Measurements from ENCODE around the gene PIGN.

The PIGN gene, protein sequence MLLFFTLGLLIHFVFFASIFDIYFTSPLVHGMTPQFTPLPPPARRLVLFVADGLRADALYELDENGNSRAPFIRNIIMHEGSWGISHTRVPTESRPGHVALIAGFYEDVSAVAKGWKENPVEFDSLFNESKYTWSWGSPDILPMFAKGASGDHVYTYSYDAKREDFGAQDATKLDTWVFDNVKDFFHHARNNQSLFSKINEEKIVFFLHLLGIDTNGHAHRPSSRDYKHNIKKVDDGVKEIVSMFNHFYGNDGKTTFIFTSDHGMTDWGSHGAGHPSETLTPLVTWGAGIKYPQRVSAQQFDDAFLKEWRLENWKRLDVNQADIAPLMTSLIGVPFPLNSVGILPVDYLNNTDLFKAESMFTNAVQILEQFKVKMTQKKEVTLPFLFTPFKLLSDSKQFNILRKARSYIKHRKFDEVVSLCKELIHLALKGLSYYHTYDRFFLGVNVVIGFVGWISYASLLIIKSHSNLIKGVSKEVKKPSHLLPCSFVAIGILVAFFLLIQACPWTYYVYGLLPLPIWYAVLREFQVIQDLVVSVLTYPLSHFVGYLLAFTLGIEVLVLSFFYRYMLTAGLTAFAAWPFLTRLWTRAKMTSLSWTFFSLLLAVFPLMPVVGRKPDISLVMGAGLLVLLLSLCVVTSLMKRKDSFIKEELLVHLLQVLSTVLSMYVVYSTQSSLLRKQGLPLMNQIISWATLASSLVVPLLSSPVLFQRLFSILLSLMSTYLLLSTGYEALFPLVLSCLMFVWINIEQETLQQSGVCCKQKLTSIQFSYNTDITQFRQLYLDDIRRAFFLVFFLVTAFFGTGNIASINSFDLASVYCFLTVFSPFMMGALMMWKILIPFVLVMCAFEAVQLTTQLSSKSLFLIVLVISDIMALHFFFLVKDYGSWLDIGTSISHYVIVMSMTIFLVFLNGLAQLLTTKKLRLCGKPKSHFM

DNA sequence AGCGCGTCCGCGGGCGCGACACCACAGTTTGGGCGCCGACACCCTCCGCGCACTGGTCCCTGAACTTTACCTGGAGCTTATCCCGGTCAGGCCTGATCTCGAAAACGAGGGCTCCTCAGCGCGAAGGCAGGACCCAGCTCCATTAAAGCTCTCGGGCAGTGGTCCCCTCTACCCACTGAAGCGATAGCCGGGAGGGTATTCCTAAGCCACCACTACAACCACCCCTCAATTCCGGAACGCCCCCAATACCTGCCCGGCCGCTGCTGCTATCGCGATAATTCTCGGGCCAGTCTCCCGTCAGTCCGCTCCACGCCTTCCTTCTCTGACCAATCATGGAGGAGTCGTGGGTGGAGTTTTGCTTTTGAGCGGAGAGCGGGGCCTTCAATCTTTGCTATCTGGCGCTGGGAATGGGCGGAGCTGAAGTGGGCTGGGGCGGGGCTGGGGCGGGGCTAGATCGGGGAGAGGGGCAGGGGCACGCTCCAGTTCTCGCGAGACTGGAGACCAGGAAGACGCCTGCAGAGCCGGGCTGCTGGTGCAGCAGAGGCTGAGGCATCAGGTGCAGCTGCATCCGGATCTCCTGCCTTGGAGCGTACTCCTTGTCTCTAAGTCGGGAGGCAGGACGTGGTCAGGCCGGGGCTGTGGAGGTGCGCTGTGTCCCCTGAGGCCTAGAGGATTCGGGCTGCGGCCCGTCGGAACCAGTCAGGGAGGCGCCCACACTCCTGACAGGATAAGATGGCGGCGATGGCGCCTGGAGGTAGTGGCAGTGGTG, at the start of gene PIGN, which contains the start of gene RELCH:
TSS of gene PIGN (minus strand) at position 283 of the 769 bp plus-strand sequence. CDS start 25,703 bp downstream, outside the sequence.
TSS of gene RELCH (plus strand) at position 482 of the 769 bp plus-strand sequence. CDS start at position 733, 251 bp downstream.
- DNase-seq, result peak; percentile 99

DNA sequence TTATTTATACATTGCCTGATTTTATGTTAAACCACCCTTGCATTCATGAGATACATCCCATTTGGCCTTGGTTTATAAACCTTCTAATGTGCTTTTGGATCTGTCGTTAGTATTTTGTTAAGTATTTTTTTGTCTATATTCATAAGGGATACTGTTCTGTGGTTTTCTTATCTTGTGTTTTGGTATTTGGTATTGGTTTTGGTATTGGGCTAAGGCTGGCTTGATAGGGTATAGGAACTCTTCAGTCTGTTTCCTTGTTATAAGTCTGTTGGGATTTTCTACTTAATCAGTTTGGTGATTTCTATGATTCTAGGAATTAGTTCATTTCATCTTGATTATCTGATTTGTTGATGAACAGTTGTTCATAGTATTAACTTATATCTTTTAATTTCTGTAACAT, 49.4 kb upstream of the PIGN start:
- DNase-seq, result peak; percentile 5

DNA sequence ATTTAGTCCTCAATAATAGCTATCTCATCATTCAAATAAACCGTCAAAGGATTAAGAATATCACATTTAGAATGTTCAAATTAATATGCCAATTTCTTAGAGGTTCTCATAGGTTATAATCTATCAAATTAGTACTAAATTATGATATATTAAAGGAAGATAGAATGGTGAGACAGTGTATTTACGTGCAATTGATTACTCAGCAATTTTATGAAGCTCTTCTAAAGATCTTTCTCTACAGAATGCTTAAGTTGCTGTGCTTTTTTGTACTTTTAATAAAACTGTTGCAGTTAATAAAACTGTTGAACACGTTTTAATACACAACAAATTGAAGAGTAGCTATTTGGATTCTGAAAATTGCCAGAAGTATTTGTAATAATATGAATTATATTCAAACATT, 39.2 kb upstream of the PIGN start:
- DNase-seq, result no peak

DNA sequence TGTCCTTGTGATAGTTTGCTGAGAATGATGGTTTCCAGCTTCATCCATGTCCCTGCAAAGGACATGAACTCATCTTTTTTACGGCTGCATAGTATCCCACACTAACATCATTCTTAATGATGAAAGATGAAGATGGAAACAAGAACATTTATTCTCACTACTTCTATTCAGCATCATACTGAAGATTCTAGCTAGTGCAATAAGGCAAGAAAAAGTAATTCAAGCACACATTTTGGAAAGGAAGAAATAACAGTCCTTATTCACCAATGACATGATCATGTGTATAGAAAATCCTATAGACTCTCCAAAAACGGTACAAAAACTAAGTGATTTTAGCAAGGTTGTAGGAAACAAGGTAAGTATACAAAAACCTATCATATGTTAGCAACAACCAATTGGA, 37.4 kb upstream of the PIGN start:
- no peak for DNase-seq

DNA sequence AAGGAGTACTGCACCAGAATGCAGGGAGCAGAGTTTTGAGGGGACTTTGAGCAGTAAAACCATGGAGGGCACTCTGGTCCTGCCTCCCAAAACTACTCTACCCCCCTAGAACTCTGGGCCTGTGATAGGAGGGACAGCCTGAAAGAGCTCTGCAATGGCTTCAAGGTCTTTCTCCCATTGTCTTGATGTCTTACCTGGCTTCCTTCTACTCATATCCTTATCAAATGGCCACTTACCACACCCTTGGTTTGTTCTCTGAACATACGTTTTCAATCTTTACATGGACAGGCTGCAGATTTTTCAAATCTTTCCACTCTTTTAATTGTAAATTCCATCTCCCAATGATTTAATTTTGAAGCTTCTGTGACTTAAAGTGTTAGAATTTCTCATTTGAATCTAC, 27.9 kb upstream of the PIGN start:
- no peak for DNase-seq

DNA sequence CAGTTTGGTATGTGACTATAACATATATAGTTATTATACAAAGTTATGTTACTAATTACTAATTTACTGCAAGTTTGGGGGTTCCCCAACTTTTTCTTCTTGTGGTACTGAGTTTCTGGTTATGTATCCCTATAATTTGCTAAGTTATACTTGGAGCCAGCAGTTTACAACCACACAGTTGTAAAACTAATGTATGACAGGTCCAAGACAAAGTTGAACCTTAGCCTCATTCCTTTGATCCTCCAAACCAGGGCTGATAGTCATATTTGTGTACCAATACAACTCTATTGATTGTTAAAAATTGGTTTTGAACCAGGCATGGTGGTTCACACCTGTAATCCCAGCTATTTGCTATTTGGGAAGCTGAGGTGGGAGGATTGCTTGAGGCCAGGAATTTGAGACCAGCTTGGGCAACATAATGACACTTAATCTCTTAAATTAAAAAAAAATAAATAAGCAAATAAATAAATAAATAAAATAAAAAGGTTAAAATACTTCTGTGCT, 24.5 kb upstream of the PIGN start:
- DNase-seq, result no peak

DNA sequence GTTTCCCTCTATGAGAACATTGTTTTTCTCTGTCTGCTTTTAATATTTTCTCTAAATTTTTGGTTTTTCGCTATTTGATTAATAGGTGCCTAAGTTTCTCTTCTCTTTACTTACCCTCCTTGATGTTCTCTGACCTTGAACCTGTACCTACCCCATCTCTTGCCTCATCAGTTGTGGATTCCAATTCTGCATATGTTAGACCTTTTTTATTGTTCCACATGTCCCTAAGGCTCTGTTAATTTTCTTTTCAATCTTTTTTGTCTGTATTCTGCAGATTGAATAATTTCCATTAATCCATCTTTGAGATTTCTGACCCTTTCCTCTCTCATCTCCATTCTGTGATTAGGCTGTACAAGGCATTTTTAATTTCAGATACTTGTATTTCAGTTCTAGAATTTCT, 23.3 kb upstream of the PIGN start:
- no peak for DNase-seq

DNA sequence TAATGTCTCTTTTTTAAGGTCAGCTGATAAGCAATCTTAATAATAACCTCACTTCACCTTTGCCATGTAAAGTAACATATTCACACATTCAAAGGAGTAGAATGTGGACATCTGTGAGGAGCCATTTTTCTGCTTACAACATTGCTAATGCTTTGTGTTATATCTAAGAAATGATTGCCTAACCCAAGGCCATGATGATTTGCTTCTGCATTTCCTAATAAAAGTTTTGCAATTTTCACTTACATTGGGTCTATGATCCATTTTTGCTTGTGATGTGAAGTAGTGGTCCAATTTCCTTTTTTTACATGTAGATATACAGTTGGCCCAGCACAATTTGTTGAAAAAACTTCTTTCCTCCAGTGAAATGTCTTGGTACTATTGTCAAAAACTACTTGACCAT, 22.2 kb upstream of the PIGN start:
- peak; percentile 55 for DNase-seq

DNA sequence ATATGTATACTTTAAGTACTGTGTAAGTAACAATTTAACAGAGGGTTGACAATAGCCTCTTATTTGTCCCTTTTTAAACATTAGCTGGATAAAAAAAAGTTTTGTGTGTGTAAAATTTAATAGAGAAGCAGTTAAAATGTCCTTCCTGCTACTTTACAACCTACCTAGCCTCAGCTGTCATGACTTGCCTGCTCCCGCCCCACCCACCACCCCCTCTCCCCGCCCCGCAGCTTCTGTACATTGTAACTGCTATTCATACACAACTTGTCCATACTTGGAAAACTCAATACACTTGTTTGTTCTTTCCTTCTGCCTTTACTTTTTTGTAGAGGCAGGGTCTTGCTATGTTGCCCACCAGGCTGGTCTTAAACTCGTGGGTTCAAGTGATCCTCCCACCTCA, 19.7 kb upstream of the PIGN start:
- no peak for DNase-seq

DNA sequence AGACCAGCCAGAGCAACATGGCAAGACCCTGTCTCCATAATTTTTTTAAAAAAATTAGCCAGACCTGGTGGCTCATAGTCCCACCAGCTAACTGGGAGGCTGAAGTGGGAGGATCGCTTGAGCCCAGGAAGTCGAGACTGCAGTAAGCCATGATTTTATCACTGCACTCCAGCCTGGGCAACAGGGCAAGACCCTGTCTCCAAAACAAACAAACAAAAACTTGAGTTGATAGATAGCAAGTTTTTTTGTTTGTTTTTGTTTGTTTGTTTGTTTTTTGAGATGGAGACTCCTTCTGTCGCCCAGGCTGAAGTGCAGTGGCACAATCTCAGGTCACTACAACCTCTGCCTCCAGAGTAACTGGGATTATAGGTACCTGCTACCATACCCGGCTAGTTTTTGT, 19.0 kb upstream of the PIGN start:
- no peak for DNase-seq

DNA sequence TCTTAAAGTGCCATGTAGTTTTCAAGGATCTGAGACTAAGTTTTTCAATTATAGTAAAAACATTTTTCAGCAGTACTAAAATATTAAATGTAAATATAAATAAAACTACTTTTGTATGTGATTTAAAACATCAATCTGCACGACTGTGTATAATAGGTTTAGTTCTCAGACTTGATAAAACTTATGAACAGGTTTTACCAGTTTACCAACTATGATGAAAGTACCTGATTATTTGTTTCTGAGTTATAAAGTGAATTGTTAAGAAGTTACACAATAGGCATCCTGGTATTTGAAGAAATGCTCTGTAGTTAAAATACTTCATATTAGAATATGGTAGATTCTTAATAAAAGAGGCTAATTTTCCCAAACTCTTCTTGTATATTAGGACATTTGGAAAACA, 15.0 kb upstream of the PIGN start:
- DNase-seq, result no peak

DNA sequence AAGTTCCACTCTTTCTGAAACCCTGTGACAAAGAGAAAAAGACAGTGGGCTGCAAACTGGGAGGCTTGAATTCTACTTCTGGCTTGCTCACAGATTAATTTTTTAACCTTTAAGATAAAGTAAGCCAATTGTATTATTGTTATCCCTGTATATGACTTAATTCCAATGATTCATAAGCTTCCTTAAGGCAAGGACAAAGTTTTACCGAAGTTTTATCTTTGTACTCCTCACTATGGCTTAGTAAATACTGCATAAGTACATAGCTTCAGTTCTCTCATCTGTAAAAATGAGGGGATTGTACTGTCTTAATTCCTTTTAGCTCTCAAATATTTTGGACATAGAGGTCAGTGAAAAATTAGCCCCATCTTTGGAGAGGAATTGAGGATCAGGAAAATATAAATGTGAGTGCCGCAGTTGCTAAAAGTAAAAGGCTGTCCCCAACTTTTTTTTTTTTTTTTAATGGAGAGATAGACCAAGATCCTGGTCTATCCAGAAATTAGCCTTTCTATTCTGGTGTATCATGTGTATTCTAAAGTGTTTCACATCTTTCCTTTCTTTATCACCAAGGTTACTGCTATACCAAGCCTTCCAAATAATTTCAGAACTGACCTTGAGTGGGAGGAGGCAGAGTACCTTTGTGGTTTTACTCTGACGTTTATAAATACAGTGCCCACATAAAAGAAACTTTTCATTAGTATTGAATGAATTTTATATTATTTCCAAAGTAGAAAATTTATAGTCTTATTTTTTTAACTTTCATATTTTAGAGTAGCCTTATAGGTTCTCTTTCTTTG, 13.5 kb upstream of the PIGN start:
- DNase-seq, result no peak

DNA sequence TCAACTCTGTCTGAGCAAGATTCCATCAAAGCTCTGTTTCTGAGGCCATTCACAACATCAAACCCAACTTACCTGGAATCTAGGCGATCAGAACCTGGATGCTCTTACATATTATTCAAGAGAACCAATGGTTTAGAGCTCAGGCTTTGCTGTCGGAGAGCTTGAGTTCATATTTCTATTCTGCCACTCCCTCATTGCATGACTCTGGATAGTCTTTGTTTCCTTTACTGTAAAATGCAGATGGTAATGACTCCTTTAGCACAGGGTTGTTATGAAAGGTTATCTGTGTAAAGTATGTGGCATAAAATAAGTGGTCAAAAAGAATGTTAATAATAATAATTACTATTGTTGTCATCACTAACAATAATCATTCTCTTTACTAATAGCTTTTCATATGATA, 12.8 kb upstream of the PIGN start:
- DNase-seq, result no peak

DNA sequence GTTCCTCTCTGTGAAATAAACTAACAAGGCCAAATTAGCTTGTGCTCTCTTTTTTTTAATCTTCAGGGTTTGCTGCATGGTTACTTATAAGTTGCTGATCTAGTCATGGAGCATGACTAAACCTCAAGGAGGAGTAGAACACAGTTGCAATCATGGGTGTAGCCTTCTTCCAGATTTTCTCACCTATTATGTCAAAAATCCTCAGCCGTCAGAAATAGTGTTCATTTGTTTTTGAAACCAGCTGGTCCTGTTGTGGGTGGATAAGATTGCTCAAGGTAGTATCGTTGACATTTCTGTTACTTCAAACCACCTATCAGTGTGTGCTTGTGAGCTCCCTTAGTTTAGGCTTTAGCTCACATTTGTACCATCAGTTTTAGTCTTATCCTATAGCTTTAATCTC, 11.4 kb upstream of the PIGN start:
- DNase-seq, result no peak

DNA sequence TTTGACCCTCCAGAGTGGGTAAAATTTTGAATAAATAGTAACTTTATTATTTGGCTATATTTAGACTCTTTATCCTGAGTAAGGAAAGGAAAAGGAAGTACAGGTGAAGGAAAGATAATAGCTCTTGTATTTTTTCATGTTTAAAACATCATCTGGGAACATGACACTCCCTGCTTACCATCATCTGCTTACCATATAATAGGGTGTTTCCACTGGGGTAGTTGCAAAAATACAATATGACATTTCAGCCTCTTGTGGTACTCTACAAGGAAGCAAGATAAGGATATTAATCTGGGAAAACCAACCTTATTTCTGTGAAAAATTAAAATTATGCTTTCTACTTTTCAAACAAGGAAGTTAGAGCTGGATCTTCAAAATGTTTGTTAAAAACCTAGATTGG, 10.1 kb upstream of the PIGN start:
- DNase-seq, result no peak

DNA sequence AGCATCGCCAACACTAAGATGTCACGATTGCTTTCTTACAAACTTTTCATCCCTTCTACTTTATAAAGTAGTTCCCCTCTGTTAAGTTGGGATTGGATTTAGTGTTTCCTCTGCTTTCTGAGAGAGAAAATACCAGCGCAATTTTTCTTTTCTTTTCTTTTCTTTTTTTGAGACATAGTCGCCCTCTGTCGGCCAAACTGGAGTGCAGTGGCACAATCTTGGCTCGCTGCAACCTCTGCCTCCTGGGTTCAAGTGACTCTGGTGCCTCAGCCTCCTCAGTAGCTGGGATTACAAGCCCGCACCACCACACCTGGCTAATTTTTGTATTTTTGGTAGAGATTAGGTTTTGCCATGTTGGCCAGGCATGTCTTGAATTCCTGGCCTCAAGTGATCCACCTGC, 9.2 kb upstream of the PIGN start:
- DNase-seq, result no peak

DNA sequence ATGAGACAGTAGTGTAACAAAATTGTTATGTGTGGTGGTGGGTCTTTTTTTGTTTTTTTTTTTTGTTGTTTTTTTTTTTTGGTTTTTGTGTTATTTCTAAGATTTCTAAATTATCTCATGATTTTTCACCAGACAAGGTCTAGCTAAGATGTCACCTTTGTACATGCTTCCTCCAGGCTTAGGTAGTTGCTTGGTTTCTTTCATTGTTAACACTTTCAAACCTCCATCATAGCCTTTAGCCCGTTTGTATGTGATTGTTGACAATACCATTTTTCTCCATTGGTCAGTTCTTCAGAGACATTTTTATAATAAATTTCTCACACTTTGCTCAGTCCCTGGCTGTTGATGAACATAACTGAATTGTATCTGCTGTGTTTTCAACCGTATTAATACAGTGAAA, 2.4 kb upstream of the PIGN start:
- DNase-seq, result no peak

DNA sequence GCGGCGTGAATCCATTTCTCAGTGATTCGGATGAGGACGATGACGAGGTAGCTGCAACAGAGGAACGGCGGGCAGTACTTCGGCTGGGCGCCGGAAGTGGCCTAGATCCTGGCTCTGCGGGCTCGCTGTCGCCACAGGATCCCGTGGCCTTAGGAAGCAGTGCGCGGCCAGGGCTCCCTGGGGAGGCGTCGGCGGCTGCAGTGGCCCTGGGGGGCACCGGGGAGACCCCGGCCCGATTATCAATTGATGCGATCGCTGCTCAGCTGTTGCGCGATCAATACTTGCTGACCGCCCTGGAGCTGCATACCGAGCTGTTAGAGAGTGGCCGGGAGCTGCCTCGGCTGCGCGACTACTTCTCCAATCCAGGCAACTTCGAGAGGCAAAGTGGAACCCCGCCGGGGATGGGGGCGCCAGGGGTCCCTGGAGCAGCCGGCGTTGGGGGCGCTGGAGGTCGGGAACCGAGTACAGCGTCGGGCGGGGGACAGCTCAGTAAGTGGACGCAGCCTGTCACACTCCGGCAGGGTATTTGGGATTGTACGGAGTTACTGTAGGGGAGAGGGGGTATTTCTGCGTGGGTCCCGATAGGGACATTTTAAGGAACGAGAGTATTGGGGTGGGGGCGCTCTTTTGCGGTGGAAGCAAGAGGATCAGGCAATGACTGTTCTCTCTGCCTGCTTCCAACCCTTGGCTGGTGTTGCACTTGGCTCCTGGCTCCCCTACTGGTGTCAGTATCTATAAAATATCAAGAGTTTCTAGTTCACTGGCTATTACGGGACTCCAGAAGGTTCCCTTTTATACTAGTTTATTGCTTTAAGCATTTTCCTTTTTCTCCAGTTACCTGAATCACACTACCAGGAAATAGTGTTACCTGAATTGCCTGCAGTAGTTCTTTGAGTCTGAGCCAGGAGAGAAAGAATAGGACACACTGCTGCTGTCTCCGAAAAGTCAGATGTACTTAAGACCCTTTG, 971 bp upstream of the PIGN start:
- peak; percentile 75 for DNase-seq

DNA sequence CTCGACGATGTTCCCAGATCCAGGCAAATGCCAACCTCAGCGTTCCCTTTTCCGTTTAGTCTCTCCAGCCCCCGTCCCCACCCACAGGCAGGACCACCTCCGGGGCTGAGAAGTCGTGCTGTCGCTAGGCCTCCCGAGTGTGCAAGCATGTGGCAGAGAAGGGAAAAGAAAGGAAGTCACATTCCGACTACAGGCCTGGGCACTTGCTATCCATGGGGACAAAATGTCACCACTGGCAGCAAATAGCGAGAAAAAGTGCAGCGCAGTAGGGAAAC, 420 bp downstream of the PIGN start:
- DNase-seq, result no peak

DNA sequence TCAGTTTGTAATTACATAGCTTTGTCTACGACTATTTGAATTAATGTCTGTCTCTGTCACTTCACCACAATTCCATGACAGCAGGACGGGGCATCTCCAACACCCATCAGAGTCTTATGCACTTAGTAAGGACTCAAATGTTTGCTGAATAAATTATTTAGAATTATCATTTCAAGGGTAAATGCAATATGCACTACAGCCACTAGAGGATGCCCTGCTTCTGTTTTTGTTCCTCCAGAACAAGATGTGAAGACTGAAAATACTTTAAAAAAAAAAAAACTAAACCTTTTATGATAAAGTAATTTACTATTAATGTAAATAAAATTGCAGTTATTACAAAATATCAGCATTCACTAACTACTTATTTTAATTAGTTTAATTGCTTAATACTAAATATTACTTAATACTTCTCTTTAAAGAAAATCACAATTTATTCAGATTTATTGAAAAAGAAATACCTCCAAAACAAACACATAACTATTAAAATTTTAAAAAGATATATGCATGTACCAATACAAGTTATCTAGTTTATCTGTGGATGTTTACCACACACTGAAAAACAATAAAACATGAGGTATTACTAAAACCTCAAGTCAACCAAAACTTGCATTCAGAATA, 3.2 kb downstream of the PIGN start:
- peak; percentile 82 for DNase-seq

DNA sequence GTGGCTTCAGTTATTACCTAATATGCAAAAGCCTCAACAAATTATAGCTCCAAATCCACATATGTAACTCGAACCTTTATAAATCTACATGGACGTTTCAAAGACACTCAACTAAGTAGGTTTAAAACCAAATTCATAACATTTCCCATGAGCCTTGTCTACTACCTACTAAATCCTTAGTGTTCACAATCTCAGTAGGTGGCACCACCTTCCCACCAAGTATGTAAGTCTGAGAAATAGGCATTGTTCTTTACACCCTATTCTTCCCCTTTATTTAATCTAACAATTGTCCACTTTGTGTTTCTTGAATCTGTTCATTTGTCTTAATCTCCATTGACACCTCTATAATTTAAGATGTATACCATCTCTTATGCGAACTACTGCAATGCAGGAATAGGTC, 4.6 kb downstream of the PIGN start:
- no peak for DNase-seq

Data from hematopoietic multipotent progenitor cell treated with erythropoietin and hydrocortisone succinate and interleukin-3 and kit ligand, for 6 days (in vitro differentiated cells).